BLaER1 (cell line): ENCODE data around the gene BCAP29.

Experiments
- H3K27ac ChIP-seq: shearing (Covaris generic); formaldehyde crosslinking; 2 replicates; pipeline ENCODE4 v1.8.1; 2022
- H3K27me3 ChIP-seq: shearing (Covaris generic); formaldehyde crosslinking; 2 replicates; pipeline ENCODE4 v1.8.1; 2022
- H3K36me3 ChIP-seq: shearing (Covaris generic); formaldehyde crosslinking; 2 replicates; pipeline ENCODE4 v1.8.1; 2022
- H3K4me1 ChIP-seq: shearing (Covaris generic); formaldehyde crosslinking; 2 replicates; pipeline ENCODE4 v1.8.1; 2022
- H3K4me2 ChIP-seq: shearing (Covaris generic); formaldehyde crosslinking; 2 replicates; pipeline ENCODE4 v1.8.1; 2022
- H3K4me3 ChIP-seq: shearing (Covaris generic); formaldehyde crosslinking; 2 replicates; pipeline ENCODE4 v1.8.1; 2022
- H3K9ac ChIP-seq: shearing (Covaris generic); formaldehyde crosslinking; 2 replicates; pipeline ENCODE4 v1.8.1; 2022
- H3K9me3 ChIP-seq: shearing (Covaris generic); formaldehyde crosslinking; 2 replicates; pipeline ENCODE4 v1.8.1; 2022
- H4K20me1 ChIP-seq: shearing (Covaris generic); formaldehyde crosslinking; 2 replicates; pipeline ENCODE4 v1.8.1; 2022
- Cebpa-rat ChIP-seq: shearing (Covaris generic); IDR thresholded peaks from 2 replicates; pipeline ENCODE4 v1.8.1; 2022

BCAP29 gene

DNA sequence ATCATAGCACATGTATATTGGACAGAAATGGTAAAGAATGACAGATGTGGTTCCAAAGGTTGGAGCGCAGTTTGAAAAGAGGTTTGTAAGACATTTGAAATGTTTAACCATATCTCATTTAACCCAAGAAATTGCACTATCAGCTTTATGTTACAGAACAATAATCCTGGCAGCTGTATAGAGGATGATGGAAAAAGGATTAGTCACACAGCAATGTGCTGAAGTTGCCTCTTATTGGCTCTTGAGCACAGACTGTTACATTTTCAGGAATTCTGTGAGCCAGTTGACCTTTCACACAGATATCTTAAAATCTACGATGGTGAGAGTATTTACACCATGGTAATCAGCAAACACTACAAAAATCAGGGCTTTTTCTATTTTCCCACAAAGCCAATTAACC is 20.2 kb upstream of the BCAP29 start:
- no peaks in the 10 kb centered on the region for H3K9me3 ChIP-seq
- H3K27me3 ChIP-seq: no peaks in the 10 kb centered on the region
- H3K27ac ChIP-seq: no peak overlapping the region
- H3K4me2 ChIP-seq: no peak overlapping the region
- no peak overlapping the region for H3K4me3 ChIP-seq
- no peak overlapping the region for H3K9ac ChIP-seq
- H4K20me1 ChIP-seq: peaks cover 23% of the 10 kb centered on the region; the same call in 1 of the 2 replicates
- H3K36me3 ChIP-seq: peaks cover 31% of the 10 kb centered on the region
- H3K4me1 ChIP-seq: peaks cover 33% of the 10 kb centered on the region
- TF ChIP-seq Cebpa-rat: no peak

DNA sequence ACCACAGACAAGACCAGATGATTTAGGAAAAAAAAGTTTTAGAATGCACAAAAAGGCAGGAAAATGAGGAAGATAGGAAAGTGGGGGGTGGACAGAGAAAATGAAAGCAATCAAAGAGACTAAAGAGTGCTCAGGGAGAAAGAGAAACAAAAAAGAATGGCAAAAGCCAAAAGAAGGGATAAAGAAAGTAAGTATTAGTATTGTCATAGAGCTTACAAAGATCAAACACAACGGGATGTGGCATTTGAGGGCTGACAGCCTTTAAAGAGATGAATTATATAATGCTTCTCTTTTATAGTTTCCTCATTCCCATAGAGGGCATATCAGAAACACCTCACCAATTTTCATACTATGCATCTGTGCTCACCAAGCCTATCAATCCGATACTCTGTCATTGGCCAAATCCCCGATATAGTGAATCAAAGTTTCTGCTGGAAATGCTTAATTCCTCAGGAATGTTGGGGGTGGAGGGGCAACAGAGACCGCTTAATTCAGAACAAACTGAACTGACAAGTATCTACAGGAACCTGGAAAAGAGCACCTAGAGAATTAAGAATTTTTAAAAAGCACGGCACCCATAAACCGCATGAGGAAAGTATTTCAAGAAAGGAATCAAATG is 19.0 kb upstream of the BCAP29 start:
- H3K9ac ChIP-seq: no peak overlapping the region

DNA sequence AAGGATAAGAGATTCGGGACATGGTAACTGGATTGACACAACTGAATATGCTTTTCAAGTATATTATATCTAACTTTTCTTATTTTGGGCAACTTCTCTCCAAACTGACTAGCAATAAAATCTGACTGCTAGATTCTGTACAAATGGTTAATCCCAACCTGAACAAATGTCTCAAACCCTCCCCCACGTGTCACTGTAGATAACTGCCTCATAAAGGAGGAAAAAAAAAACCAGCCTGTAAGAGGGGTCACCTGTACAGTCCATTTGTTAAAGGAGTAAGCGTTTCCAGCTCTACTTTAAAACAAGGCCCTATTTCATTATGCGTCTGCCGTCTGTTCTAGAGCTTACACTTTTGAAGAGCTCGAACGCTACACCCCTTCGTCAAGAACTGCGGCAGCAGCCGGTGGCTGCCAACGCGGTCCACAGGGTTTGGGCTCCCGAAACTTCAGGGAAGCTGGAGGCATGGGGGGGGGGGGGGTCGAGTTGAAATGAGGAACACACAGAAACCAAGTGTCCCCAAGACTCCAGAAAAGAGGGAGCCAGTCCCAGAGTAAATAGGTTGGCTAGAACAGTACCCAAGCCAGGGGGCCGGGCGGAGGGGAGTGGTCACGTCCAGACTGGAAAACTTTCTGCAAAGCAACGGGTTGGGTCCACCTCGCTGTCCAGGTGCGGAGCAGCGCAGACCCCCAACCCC is 16.8 kb upstream of the BCAP29 start:
- peak overlapping the region; percentile 83 for H3K4me2 ChIP-seq
- no peaks in the 10 kb centered on the region for H3K9me3 ChIP-seq
- peak overlapping the region; percentile 80 for H3K27ac ChIP-seq
- H3K4me3 ChIP-seq: peak overlapping the region; percentile 82
- H4K20me1 ChIP-seq: peaks cover 22% of the 10 kb centered on the region; the same call in 1 of the 2 replicates
- H3K9ac ChIP-seq: peak overlapping the region; percentile 88
- H3K36me3 ChIP-seq: no peaks in the 10 kb centered on the region; the same call in 1 of the 2 replicates
- no peaks in the 10 kb centered on the region for H3K27me3 ChIP-seq
- TF ChIP-seq Cebpa-rat: no peak
- peaks cover 40% of the 10 kb centered on the region for H3K4me1 ChIP-seq

More for the DNA sequence above, 19.0 kb upstream of the BCAP29 start:
- no peaks in the 10 kb centered on the region for H3K9me3 ChIP-seq
- no peak overlapping the region for H3K27ac ChIP-seq
- peaks cover 22% of the 10 kb centered on the region; the same call in 1 of the 2 replicates for H4K20me1 ChIP-seq
- no peak for TF ChIP-seq Cebpa-rat
- no peaks in the 10 kb centered on the region for H3K27me3 ChIP-seq
- H3K4me3 ChIP-seq: no peak overlapping the region
- H3K4me2 ChIP-seq: peak overlapping the region; percentile 7; the same call in 1 of the 2 replicates
- H3K4me1 ChIP-seq: peaks cover 40% of the 10 kb centered on the region
- H3K36me3 ChIP-seq: peaks cover 19% of the 10 kb centered on the region

DNA sequence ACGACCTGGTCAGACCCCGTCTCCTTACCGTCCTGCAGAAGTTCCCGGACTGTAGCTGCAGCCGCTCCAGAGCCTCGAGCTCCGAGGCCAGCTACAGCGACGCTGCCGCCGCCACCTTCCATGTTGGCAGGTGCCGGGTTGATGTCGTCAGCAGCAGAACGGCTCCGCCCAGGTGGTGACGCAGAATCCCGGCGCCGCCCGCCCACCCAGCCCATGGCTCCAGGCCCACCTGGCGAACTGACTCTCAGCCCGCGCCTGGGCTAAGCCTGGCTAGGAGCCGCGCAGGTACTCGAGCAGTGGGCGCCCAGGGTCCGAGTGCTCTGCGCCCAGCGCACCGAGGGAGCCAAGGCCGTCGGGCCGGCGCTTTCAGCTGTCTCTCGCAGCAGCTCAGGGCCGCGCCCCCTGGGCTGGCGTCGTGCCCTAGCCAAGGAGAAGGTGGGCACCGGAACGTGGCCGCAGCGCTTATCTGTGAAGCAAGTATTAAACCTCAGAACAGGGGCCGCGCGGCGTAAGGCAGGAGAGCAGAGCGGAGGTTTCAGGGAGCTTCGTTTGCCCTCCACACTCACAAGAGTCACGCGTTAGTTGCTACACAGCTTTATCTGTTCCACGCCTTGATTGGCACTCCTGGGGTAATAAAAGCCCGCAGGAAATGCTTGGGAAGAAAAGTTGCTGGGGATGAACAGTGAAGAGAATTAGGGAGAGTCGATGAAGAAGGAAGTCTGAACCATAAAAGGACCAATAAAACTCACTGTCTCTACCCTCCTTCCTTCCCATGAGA is 16.1 kb upstream of the BCAP29 start, which contains the start of the genes COG5 and DUS4L:
COG5 (minus strand) TSS at position 146 of the 778 bp plus-strand sequence; CDS start at position 122, 24 bp downstream.
DUS4L (plus strand) TSS at position 197 of the 778 bp plus-strand sequence. CDS start 3,100 bp downstream, outside the sequence.
- peaks cover 40% of the 10 kb centered on the region for H3K4me1 ChIP-seq
- H3K27ac ChIP-seq: peak within 1 kb of the TSS; percentile 80
- H3K9me3 ChIP-seq: no peaks in the 10 kb centered on the region
- H3K36me3 ChIP-seq: no peaks in the 10 kb centered on the region; the same call in 1 of the 2 replicates
- TF ChIP-seq Cebpa-rat: no peak
- H3K4me3 ChIP-seq: peak within 1 kb of the TSS; percentile 82
- no peaks in the 10 kb centered on the region for H3K27me3 ChIP-seq
- H3K4me2 ChIP-seq: peak within 1 kb of the TSS; percentile 85
- peak within 1 kb of the TSS; percentile 88 for H3K9ac ChIP-seq
- peaks cover 22% of the 10 kb centered on the region; the same call in 1 of the 2 replicates for H4K20me1 ChIP-seq

GRCh38 chr7:107564553-107565298 is 15.3 kb upstream of the BCAP29 start:
- H3K9ac ChIP-seq: peak overlapping the region; percentile 88
- no peaks in the 10 kb centered on the region for H3K9me3 ChIP-seq
- peaks cover 16% of the 10 kb centered on the region; the same call in 1 of the 2 replicates for H4K20me1 ChIP-seq
- peak overlapping the region; percentile 85 for H3K4me2 ChIP-seq
- H3K27ac ChIP-seq: peak overlapping the region; percentile 80
- H3K4me1 ChIP-seq: peaks cover 40% of the 10 kb centered on the region
- H3K36me3 ChIP-seq: no peaks in the 10 kb centered on the region; the same call in 1 of the 2 replicates
- TF ChIP-seq Cebpa-rat: no peak
- H3K27me3 ChIP-seq: no peaks in the 10 kb centered on the region
- peak overlapping the region; percentile 82 for H3K4me3 ChIP-seq

DNA sequence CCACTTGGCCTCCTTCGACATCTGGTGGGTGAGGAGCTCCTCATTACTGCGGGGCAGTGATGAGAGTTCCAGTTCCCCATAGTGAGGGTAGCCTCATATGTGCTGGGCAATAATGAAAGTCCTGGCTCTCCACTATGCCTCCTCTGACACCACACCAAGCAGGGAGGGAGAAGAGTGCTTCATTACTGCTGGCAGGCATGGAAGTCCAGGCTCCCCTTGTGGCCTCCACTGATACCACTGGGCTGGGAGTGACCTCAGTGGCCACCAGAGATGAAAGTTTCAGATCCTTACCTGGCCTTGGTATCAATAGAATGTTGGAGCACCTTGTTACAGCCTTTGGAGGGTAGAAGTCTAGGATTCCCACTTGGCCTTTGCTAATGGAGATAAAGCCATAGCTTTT is 9.7 kb upstream of the BCAP29 start:
- Histone ChIP-seq H3K36me3 (peaks cover 28% of the 10 kb centered on the region), H3K9me3 (no peaks in the 10 kb centered on the region), H3K27ac (no peak overlapping the region), H3K4me2 (no peak overlapping the region), H3K9ac (no peak overlapping the region), H3K4me3 (no peak overlapping the region), H4K20me1 (no peaks in the 10 kb centered on the region), H3K27me3 (no peaks in the 10 kb centered on the region), H3K4me1 (peaks cover 3% of the 10 kb centered on the region; the same call in 1 of the 2 replicates)
- no peak for TF ChIP-seq Cebpa-rat

- no peaks in the 10 kb centered on the region for H3K9me3 ChIP-seq
- peaks cover under 1% of the 10 kb centered on the region; the same call in 1 of the 2 replicates for H3K27me3 ChIP-seq
- H4K20me1 ChIP-seq: no peaks in the 10 kb centered on the region
- H3K27ac ChIP-seq: no peak overlapping the region
- H3K4me1 ChIP-seq: no peaks in the 10 kb centered on the region
- TF ChIP-seq Cebpa-rat: no peak
- no peak overlapping the region for H3K9ac ChIP-seq
- H3K4me3 ChIP-seq: no peak overlapping the region
- H3K4me2 ChIP-seq: no peak overlapping the region
- peaks cover 38% of the 10 kb centered on the region for H3K36me3 ChIP-seq
These were observed 6.5 kb upstream of the BCAP29 start for GRCh38 chr7:107573537-107573936.

GRCh38 chr7:107579554-107579884 is 527 bp upstream of the BCAP29 start:
- TF ChIP-seq Cebpa-rat: no peak
- Histone ChIP-seq H3K4me3 (peak overlapping the region; percentile 82), H3K27ac (peak overlapping the region; percentile 83; the same call in 1 of the 2 replicates), H3K9me3 (no peaks in the 10 kb centered on the region), H3K36me3 (peaks cover 10% of the 10 kb centered on the region), H3K9ac (peak overlapping the region; percentile 83), H3K27me3 (peaks cover 35% of the 10 kb centered on the region), H4K20me1 (peaks cover 12% of the 10 kb centered on the region), H3K4me1 (peaks cover 17% of the 10 kb centered on the region), H3K4me2 (peak overlapping the region; percentile 78)
